ENCODE measurements around the gene CNPY4. TPM values are rescaled to one million over a fixed set of nuclear protein-coding genes. Genes with fewer than 3 reads are reported as not detected.

Gene CNPY4
- total RNA-seq, 2 donors from 2014 or later = 6.1 to 6.2 TPM

- Histone ChIP-seq H3K4me3 (peak overlapping the region; percentile 83 to 94), H3K36me3 (peaks cover 45% of the 10 kb centered on the region), H3K4me1 (peaks cover 0 to 17% of the 10 kb centered on the region in 2 donors), H3K27ac (peak overlapping the region; percentile 85 to 90), H3K27me3 (no peaks in the 10 kb centered on the region), H3K9me3 (no peaks in the 10 kb centered on the region)
- no peak for DNase-seq (ENCODE audit: low spot score)
- TF ChIP-seq CTCF (IDR thresholded peaks at IDR 0.05) = no peak
Observed at GRCh38 chr7:100089458-100090196, 29.8 kb upstream of the CNPY4 start.

GRCh38 chr7:100090527-100091410, 28.7 kb upstream of the CNPY4 start:
- no peak overlapping the region for H3K27ac ChIP-seq
- no peak overlapping the region for H3K4me3 ChIP-seq
- peaks cover 56% of the 10 kb centered on the region for H3K36me3 ChIP-seq
- DNase-seq (ENCODE audit: low spot score) = no peak
- no peaks in the 10 kb centered on the region for H3K27me3 ChIP-seq
- no peaks in the 10 kb centered on the region for H3K9me3 ChIP-seq
- H3K4me1 ChIP-seq = peaks cover 0 to 17% of the 10 kb centered on the region in 2 donors
- no peak for TF ChIP-seq CTCF (IDR thresholded peaks at IDR 0.05)

- Histone ChIP-seq H3K27me3 (no peaks in the 10 kb centered on the region), H3K9me3 (no peaks in the 10 kb centered on the region), H3K4me3 (no peak overlapping the region), H3K27ac (no peak overlapping the region), H3K4me1 (peaks cover 0 to 17% of the 10 kb centered on the region in 2 donors), H3K36me3 (peaks cover 63% of the 10 kb centered on the region)
- TF ChIP-seq CTCF (IDR thresholded peaks at IDR 0.05) = no peak
- DNase-seq (ENCODE audit: low spot score) = no peak
Observed at GRCh38 chr7:100091411-100092181, 27.8 kb upstream of the CNPY4 start.

- Histone ChIP-seq H3K36me3 (peaks cover 75% of the 10 kb centered on the region), H3K4me1 (peaks cover 0 to 15% of the 10 kb centered on the region in 2 donors), H3K27me3 (no peaks in the 10 kb centered on the region), H3K9me3 (no peaks in the 10 kb centered on the region), H3K4me3 (no peak overlapping the region), H3K27ac (no peak overlapping the region)
- TF ChIP-seq CTCF (IDR thresholded peaks at IDR 0.05) = no peak
- DNase-seq (ENCODE audit: low spot score) = no peak
Observed at GRCh38 chr7:100093054-100093453, 26.4 kb upstream of the CNPY4 start.

GRCh38 chr7:100093498-100093897, 25.9 kb upstream of the CNPY4 start:
- Histone ChIP-seq H3K4me1 (peaks cover 0 to 11% of the 10 kb centered on the region in 2 donors), H3K27ac (no peak overlapping the region), H3K4me3 (no peak overlapping the region), H3K27me3 (no peaks in the 10 kb centered on the region), H3K9me3 (no peaks in the 10 kb centered on the region), H3K36me3 (peaks cover 79% of the 10 kb centered on the region)
- DNase-seq (ENCODE audit: low spot score) = no peak
- no peak for TF ChIP-seq CTCF (IDR thresholded peaks at IDR 0.05)
